ENCODE data around the gene DSE. TPM values are rescaled to one million over a fixed set of nuclear protein-coding genes. Genes with fewer than 3 reads are reported as not detected.
A peak's percentile ranks its signal among the peaks of the same experiment; 100 is the strongest.

Gene DSE
- polyA plus RNA-seq, 3 donors = 14.6 to 36.5 (median 28.4) TPM

- Histone ChIP-seq H3K4me2 (replicated peaks; ENCODE audit: extremely low read depth, low read length, poor library complexity, severe bottlenecking) (no peak overlapping the region), H3K4me3 (replicated peaks in 1 of 3; ENCODE audit: low read depth in 2 of 3, low read length in 3 of 3) (no peak overlapping the region), H2AFZ (ENCODE audit: insufficient read depth, low read depth, low read length, poor library complexity, severe bottlenecking) (no peak overlapping the region), H3K79me2 (ENCODE audit: insufficient read depth, low read length) (peaks cover 32% of the 10 kb centered on the region), H3K36me3 (replicated peaks in 1 of 2; ENCODE audit: control insufficient read depth in 1 of 2, insufficient read depth in 2 of 2, low read length in 2 of 2) (peaks cover 4 to 19% of the 10 kb centered on the region in 2 donors), H3K9me3 (replicated peaks in 1 of 2; ENCODE audit: control insufficient read depth in 1 of 2, insufficient read depth in 1 of 2, low read length in 2 of 2) (no peaks in the 10 kb centered on the region), H3K27ac (ENCODE audit: low read depth in 1 of 2, low read length in 2 of 2) (no peak overlapping the region), H3K9ac (ENCODE audit: insufficient read depth, low read length, poor library complexity, severe bottlenecking) (no peak overlapping the region), H3K4me1 (ENCODE audit: control insufficient read depth in 1 of 2, insufficient read depth in 2 of 2, low read length in 2 of 2) (peaks cover 19 to 22% of the 10 kb centered on the region in 2 donors), H3K27me3 (ENCODE audit: control insufficient read depth in 2 of 2, insufficient read depth in 2 of 2, low read length in 2 of 2) (no peaks in the 10 kb centered on the region), H4K20me1 (ENCODE audit: insufficient read depth, low read length) (peaks cover 41% of the 10 kb centered on the region)
- WGBS (ENCODE audit: insufficient coverage) = no CpG with 5 or more reads among the region's 1 CpG
- Mint-ChIP-seq H3K4me1 (peaks cover 34% of the 10 kb centered on the region), H3K27me3 (ENCODE audit: low read depth in 3 of 3) (no peaks in the 10 kb centered on the region), H3K4me3 (no peak overlapping the region), H3K36me3 (peaks cover 21% of the 10 kb centered on the region in 2 donors), H3K27ac (no peak overlapping the region), H3K9me3 (no peaks in the 10 kb centered on the region)
- intact Hi-C loops (cut with micrococcal nuclease) = no loop called here
- TF ChIP-seq, protein P1, sequence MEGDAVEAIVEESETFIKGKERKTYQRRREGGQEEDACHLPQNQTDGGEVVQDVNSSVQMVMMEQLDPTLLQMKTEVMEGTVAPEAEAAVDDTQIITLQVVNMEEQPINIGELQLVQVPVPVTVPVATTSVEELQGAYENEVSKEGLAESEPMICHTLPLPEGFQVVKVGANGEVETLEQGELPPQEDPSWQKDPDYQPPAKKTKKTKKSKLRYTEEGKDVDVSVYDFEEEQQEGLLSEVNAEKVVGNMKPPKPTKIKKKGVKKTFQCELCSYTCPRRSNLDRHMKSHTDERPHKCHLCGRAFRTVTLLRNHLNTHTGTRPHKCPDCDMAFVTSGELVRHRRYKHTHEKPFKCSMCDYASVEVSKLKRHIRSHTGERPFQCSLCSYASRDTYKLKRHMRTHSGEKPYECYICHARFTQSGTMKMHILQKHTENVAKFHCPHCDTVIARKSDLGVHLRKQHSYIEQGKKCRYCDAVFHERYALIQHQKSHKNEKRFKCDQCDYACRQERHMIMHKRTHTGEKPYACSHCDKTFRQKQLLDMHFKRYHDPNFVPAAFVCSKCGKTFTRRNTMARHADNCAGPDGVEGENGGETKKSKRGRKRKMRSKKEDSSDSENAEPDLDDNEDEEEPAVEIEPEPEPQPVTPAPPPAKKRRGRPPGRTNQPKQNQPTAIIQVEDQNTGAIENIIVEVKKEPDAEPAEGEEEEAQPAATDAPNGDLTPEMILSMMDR (IDR thresholded peaks at IDR 0.05) = no peak
- DNase-seq = no peak
These were observed 32.5 kb downstream of the DSE start for GRCh38 chr6:116403205-116403604.

DNA sequence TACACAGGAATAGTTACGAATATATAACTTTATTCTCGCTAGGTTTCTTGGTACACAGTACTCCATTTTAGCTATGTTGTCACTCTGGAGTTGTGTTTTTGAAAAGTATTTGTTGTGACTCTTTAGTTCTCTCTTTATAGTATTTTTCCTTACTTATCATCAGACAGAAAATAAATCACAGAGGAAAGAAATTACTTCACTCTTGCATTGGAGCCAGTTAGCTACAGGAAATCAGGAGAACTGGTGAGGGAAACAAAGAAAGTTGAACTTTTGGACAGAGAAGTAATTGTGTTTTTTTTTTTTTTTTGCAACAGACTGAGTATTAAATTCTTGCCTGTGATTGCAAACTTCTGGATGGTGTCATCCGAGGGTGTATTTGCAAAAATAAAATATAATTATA lies 33.9 kb downstream of the DSE start:
- H2AFZ ChIP-seq (ENCODE audit: insufficient read depth, low read depth, low read length, poor library complexity, severe bottlenecking) = no peak overlapping the region
- intact Hi-C loops (cut with micrococcal nuclease) = loop anchor here in 1 of 2 donors (5.0 kb wide), 1 partner anchor 32 kb away; the partner anchor contains the start of gene DSE
- peak overlapping the region in 1 of 2 donors; percentile 37 for H3K27ac ChIP-seq (ENCODE audit: low read depth in 1 of 2, low read length in 2 of 2)
- H3K9me3 Mint-ChIP-seq = no peaks in the 10 kb centered on the region
- peak overlapping the region in 4 of 7 donors; percentile 8 to 79 (median 25) for H3K27ac Mint-ChIP-seq
- no peak overlapping the region for H3K4me3 Mint-ChIP-seq
- DNase-seq = no peak
- H3K79me2 ChIP-seq (ENCODE audit: insufficient read depth, low read length) = peaks cover 20% of the 10 kb centered on the region
- peaks cover 23 to 28% of the 10 kb centered on the region in 2 donors for H3K4me1 ChIP-seq (ENCODE audit: control insufficient read depth in 1 of 2, insufficient read depth in 2 of 2, low read length in 2 of 2)
- H3K4me2 ChIP-seq (replicated peaks; ENCODE audit: extremely low read depth, low read length, poor library complexity, severe bottlenecking) = no peak overlapping the region
- no CpG with 5 or more reads among the region's 3 CpGs for WGBS (ENCODE audit: insufficient coverage)
- H4K20me1 ChIP-seq (ENCODE audit: insufficient read depth, low read length) = peaks cover 42% of the 10 kb centered on the region
- no peak overlapping the region for H3K9ac ChIP-seq (ENCODE audit: insufficient read depth, low read length, poor library complexity, severe bottlenecking)
- TF ChIP-seq, protein P1 (IDR thresholded peaks at IDR 0.05) = no peak
- no peak overlapping the region for H3K4me3 ChIP-seq (replicated peaks in 1 of 3; ENCODE audit: low read depth in 2 of 3, low read length in 3 of 3)
- peaks cover 39% of the 10 kb centered on the region for H3K4me1 Mint-ChIP-seq
- peaks cover 3 to 12% of the 10 kb centered on the region in 2 donors for H3K36me3 ChIP-seq (replicated peaks in 1 of 2; ENCODE audit: control insufficient read depth in 1 of 2, insufficient read depth in 2 of 2, low read length in 2 of 2)
- H3K36me3 Mint-ChIP-seq = peaks cover 18 to 19% of the 10 kb centered on the region in 2 donors
- H3K27me3 ChIP-seq (ENCODE audit: control insufficient read depth in 2 of 2, insufficient read depth in 2 of 2, low read length in 2 of 2) = no peaks in the 10 kb centered on the region
- no peaks in the 10 kb centered on the region for H3K27me3 Mint-ChIP-seq (ENCODE audit: low read depth in 3 of 3)
- H3K9me3 ChIP-seq (replicated peaks in 1 of 2; ENCODE audit: control insufficient read depth in 1 of 2, insufficient read depth in 1 of 2, low read length in 2 of 2) = no peaks in the 10 kb centered on the region
